Naive thymus-derived CD8-positive, alpha-beta T cell (primary cell): Measurements from ENCODE around the gene SLC9A9. TPM values are rescaled to one million over a fixed set of nuclear protein-coding genes. Genes with fewer than 3 reads are reported as not detected.

ENCODE experiments used
- ATAC-seq, 2 donors: fragments of 150-1000 bp; cut with Tn5 transposase in 1 of 2; sonication (Bioruptor Pico), chemical (Tn5 transposase) in 1 of 2; 1 replicate in 1 of 2; 2 replicates in 1 of 2; pipeline ENCODE4 v1.10.0; 2021; ENCODE audit warnings: mild to moderate bottlenecking in 2 of 2, moderate library complexity in 2 of 2
- POLR2A ChIA-PET: fragments of 350-600 bp; sonication (Branson Sonifier 250); formaldehyde crosslinking; loops from one replicate; lab custom pipeline; 2021; ENCODE audit warnings: antibody characterized with exemption; lab: Charles Lee
- DNase-seq, 10 donors: peaks; one replicate each; pipeline versions ENCODE4 v3.0.0 to v3.0.0-alpha.2; 2020 to 2022
- H3K27ac Mint-ChIP-seq, 10 donors: one replicate each; pipeline ENCODE4 v1.8.0; 2020 to 2022; ENCODE audit warnings: mild to moderate bottlenecking in 10 of 10, mixed read lengths in 10 of 10, moderate library complexity in 4 of 10, inconsistent platforms in 1 of 10
- H3K27me3 Mint-ChIP-seq, 5 donors: one replicate each; pipeline ENCODE4 v1.8.0; 2021 to 2022; ENCODE audit warnings: mixed read lengths in 5 of 5
- H3K36me3 Mint-ChIP-seq, 3 donors: one replicate each; pipeline ENCODE4 v1.8.0; 2020 to 2022; ENCODE audit warnings: mixed read lengths in 3 of 3, mild to moderate bottlenecking in 2 of 3, inconsistent platforms in 1 of 3
- H3K4me1 Mint-ChIP-seq, 4 donors: one replicate each; pipeline ENCODE4 v1.8.0; 2021 to 2022; ENCODE audit warnings: mixed read lengths in 4 of 4
- H3K4me3 Mint-ChIP-seq, 10 donors: one replicate each; pipeline ENCODE4 v1.8.0; 2020 to 2022; ENCODE audit warnings: mild to moderate bottlenecking in 10 of 10, mixed read lengths in 10 of 10, moderate library complexity in 6 of 10, inconsistent platforms in 1 of 10
- H3K9me3 Mint-ChIP-seq, 9 donors: one replicate each; pipeline ENCODE4 v1.8.0; 2020 to 2022; ENCODE audit warnings: mixed read lengths in 9 of 9, mild to moderate bottlenecking in 3 of 9, inconsistent platforms in 1 of 9, moderate library complexity in 1 of 9
- polyA plus RNA-seq, 3 donors: library from polyadenylated mRNA; unstranded; fragments of 300-500 nt; fragmentation: Illumina TruSeq; gene quantifications; one replicate each; pipeline ENCODE4 v1.2.3, GENCODE V29; 2021
- total RNA-seq, 8 experiments: library from RNA in 2 of 8; stranded (reverse) in 2 of 8; gene quantifications; one replicate each; pipeline ENCODE4 v1.2.3 and lab custom pipeline; 2021 to 2026

Gene SLC9A9
- total and polyA plus RNA-seq, 5 experiments from 2014 or later: 9.6 to 19.4 (median 14.2) TPM

GRCh38 chr3:143263852-143264513 is 584.3 kb downstream of the SLC9A9 start:
- H3K4me3 Mint-ChIP-seq: no peak overlapping the region
- H3K27ac Mint-ChIP-seq: no peak overlapping the region
- POLR2A ChIA-PET: no interaction called here
- H3K9me3 Mint-ChIP-seq: no peaks in the 10 kb centered on the region
- H3K36me3 Mint-ChIP-seq: peaks cover 4 to 10% (median 5%) of the 10 kb centered on the region in 3 donors
- H3K4me1 Mint-ChIP-seq: peaks cover 0 to 25% (median 12%) of the 10 kb centered on the region in 4 donors
- DNase-seq (no peak), ATAC-seq (no peak)
- no peaks in the 10 kb centered on the region for H3K27me3 Mint-ChIP-seq

- peak overlapping the region in 1 of 10 donors; percentile 2 for H3K27ac Mint-ChIP-seq
- peaks cover 4 to 10% (median 5%) of the 10 kb centered on the region in 3 donors for H3K36me3 Mint-ChIP-seq
- no peaks in the 10 kb centered on the region for H3K27me3 Mint-ChIP-seq
- H3K4me1 Mint-ChIP-seq: peaks cover 0 to 20% (median 11%) of the 10 kb centered on the region in 4 donors
- H3K4me3 Mint-ChIP-seq: no peak overlapping the region
- DNase-seq: no peak
- POLR2A ChIA-PET: no interaction called here
- ATAC-seq: no peak
- H3K9me3 Mint-ChIP-seq: no peaks in the 10 kb centered on the region
These were observed 586.4 kb downstream of the SLC9A9 start for GRCh38 chr3:143261848-143262247.

GRCh38 chr3:143258692-143259091 is 589.6 kb downstream of the SLC9A9 start:
- Mint-ChIP-seq H3K27me3 (no peaks in the 10 kb centered on the region), H3K9me3 (no peaks in the 10 kb centered on the region), H3K27ac (peak overlapping the region in 2 of 10 donors; percentile 4 to 57), H3K36me3 (no peaks in the 10 kb centered on the region), H3K4me1 (peaks cover 0 to 5% (median 4%) of the 10 kb centered on the region in 4 donors), H3K4me3 (no peak overlapping the region)
- ATAC-seq: no peak
- POLR2A ChIA-PET: no interaction called here
- no peak for DNase-seq

GRCh38 chr3:143256416-143256815 is 591.9 kb downstream of the SLC9A9 start:
- DNase-seq (no peak), ATAC-seq (no peak)
- Mint-ChIP-seq H3K27me3 (no peaks in the 10 kb centered on the region), H3K36me3 (no peaks in the 10 kb centered on the region), H3K9me3 (no peaks in the 10 kb centered on the region), H3K27ac (no peak overlapping the region), H3K4me1 (peaks cover 0 to 4% (median 0%) of the 10 kb centered on the region in 4 donors), H3K4me3 (no peak overlapping the region)
- POLR2A ChIA-PET: no interaction called here

GRCh38 chr3:143255739-143256138 is 592.5 kb downstream of the SLC9A9 start:
- DNase-seq (no peak), ATAC-seq (no peak)
- Mint-ChIP-seq H3K9me3 (peaks cover 0 to 3% (median 0%) of the 10 kb centered on the region in 9 donors), H3K27me3 (no peaks in the 10 kb centered on the region), H3K4me1 (peaks cover 0 to 4% (median 0%) of the 10 kb centered on the region in 4 donors), H3K4me3 (no peak overlapping the region), H3K27ac (peak overlapping the region in 1 of 10 donors; percentile 31), H3K36me3 (peaks cover 0 to under 1% (median 0%) of the 10 kb centered on the region in 3 donors)
- POLR2A ChIA-PET: no interaction called here

GRCh38 chr3:143252931-143253330 is 595.3 kb downstream of the SLC9A9 start:
- H3K9me3 Mint-ChIP-seq: peaks cover 0 to 5% (median 2%) of the 10 kb centered on the region in 9 donors
- H3K27me3 Mint-ChIP-seq: no peaks in the 10 kb centered on the region
- POLR2A ChIA-PET: no interaction called here
- H3K4me1 Mint-ChIP-seq: peaks cover 0 to 10% (median 2%) of the 10 kb centered on the region in 4 donors
- peaks cover 0 to 5% (median 0%) of the 10 kb centered on the region in 3 donors for H3K36me3 Mint-ChIP-seq
- no peak overlapping the region for H3K27ac Mint-ChIP-seq
- no peak for ATAC-seq
- no peak overlapping the region for H3K4me3 Mint-ChIP-seq
- DNase-seq: no peak

GRCh38 chr3:143249014-143249413 is 599.3 kb downstream of the SLC9A9 start:
- Mint-ChIP-seq H3K9me3 (peaks cover 0 to 5% (median 2%) of the 10 kb centered on the region in 9 donors), H3K4me3 (no peak overlapping the region), H3K27me3 (no peaks in the 10 kb centered on the region), H3K27ac (no peak overlapping the region), H3K36me3 (peaks cover 0 to 5% (median 0%) of the 10 kb centered on the region in 3 donors), H3K4me1 (peaks cover 0 to 8% (median 2%) of the 10 kb centered on the region in 4 donors)
- ATAC-seq (no peak), DNase-seq (no peak)
- POLR2A ChIA-PET: no interaction called here

GRCh38 chr3:143247073-143247472 is 601.2 kb downstream of the SLC9A9 start:
- Mint-ChIP-seq H3K36me3 (peaks cover 0 to 5% (median 0%) of the 10 kb centered on the region in 3 donors), H3K4me3 (no peak overlapping the region), H3K9me3 (peaks cover 0 to 5% (median 2%) of the 10 kb centered on the region in 9 donors), H3K27ac (no peak overlapping the region), H3K27me3 (no peaks in the 10 kb centered on the region), H3K4me1 (peaks cover 0 to 8% (median 2%) of the 10 kb centered on the region in 4 donors)
- DNase-seq (no peak), ATAC-seq (no peak)
- POLR2A ChIA-PET: no interaction called here

- POLR2A ChIA-PET: no interaction called here
- ATAC-seq: no peak
- Mint-ChIP-seq H3K4me3 (no peak overlapping the region), H3K4me1 (peaks cover 0 to 18% (median 4%) of the 10 kb centered on the region in 4 donors), H3K27me3 (no peaks in the 10 kb centered on the region), H3K27ac (no peak overlapping the region), H3K36me3 (peaks cover 0 to 4% (median 0%) of the 10 kb centered on the region in 3 donors), H3K9me3 (peaks cover 0 to 5% (median 0%) of the 10 kb centered on the region in 9 donors)
- no peak for DNase-seq
These were observed 602.6 kb downstream of the SLC9A9 start for GRCh38 chr3:143245692-143246091.

GRCh38 chr3:143244516-143245063 is 603.7 kb downstream of the SLC9A9 start:
- H3K27me3 Mint-ChIP-seq: no peaks in the 10 kb centered on the region
- H3K4me1 Mint-ChIP-seq: peaks cover 0 to 23% (median 6%) of the 10 kb centered on the region in 4 donors
- DNase-seq (no peak), ATAC-seq (no peak)
- POLR2A ChIA-PET: no interaction called here
- no peaks in the 10 kb centered on the region for H3K9me3 Mint-ChIP-seq
- H3K36me3 Mint-ChIP-seq: no peaks in the 10 kb centered on the region
- peak overlapping the region in 1 of 10 donors; percentile 24 for H3K27ac Mint-ChIP-seq
- H3K4me3 Mint-ChIP-seq: no peak overlapping the region

- ATAC-seq (no peak), DNase-seq (no peak)
- POLR2A ChIA-PET: no interaction called here
- no peak overlapping the region for H3K4me3 Mint-ChIP-seq
- H3K27me3 Mint-ChIP-seq: no peaks in the 10 kb centered on the region
- peaks cover 0 to 3% (median 0%) of the 10 kb centered on the region in 3 donors for H3K36me3 Mint-ChIP-seq
- peaks cover 0 to 25% (median 5%) of the 10 kb centered on the region in 4 donors for H3K4me1 Mint-ChIP-seq
- H3K27ac Mint-ChIP-seq: no peak overlapping the region
- peaks cover 0 to 4% (median 0%) of the 10 kb centered on the region in 9 donors for H3K9me3 Mint-ChIP-seq
These were observed 604.6 kb downstream of the SLC9A9 start for GRCh38 chr3:143243686-143244085.

- no peaks in the 10 kb centered on the region for H3K27me3 Mint-ChIP-seq
These were observed 605.6 kb downstream of the SLC9A9 start for GRCh38 chr3:143242691-143243090.

GRCh38 chr3:143242101-143242500 is 606.2 kb downstream of the SLC9A9 start:
- H3K27me3 Mint-ChIP-seq: no peaks in the 10 kb centered on the region
- POLR2A ChIA-PET: interaction anchor here (0.6 kb wide), 1 partner anchor 111 kb away, joined by 4 read pairs; no protein-coding TSS in a partner anchor
- ATAC-seq (no peak), DNase-seq (no peak)
- no peak overlapping the region for H3K27ac Mint-ChIP-seq
- no peak overlapping the region for H3K4me3 Mint-ChIP-seq
- H3K9me3 Mint-ChIP-seq: peaks cover 0 to 10% (median 2%) of the 10 kb centered on the region in 9 donors
- peaks cover 0 to 4% (median 0%) of the 10 kb centered on the region in 3 donors for H3K36me3 Mint-ChIP-seq
- peaks cover 0 to 33% (median 7%) of the 10 kb centered on the region in 4 donors for H3K4me1 Mint-ChIP-seq

More at GRCh38 chr3:143242691-143243090, 605.6 kb downstream of the SLC9A9 start:
- Mint-ChIP-seq H3K4me1 (peaks cover 0 to 30% (median 5%) of the 10 kb centered on the region in 4 donors), H3K4me3 (no peak overlapping the region), H3K36me3 (peaks cover 0 to 4% (median 0%) of the 10 kb centered on the region in 3 donors), H3K27ac (peak overlapping the region in 1 of 10 donors; percentile 24), H3K9me3 (peaks cover 0 to 6% (median 0%) of the 10 kb centered on the region in 9 donors)
- DNase-seq (no peak), ATAC-seq (no peak)
- POLR2A ChIA-PET: interaction anchor here (0.6 kb wide), 1 partner anchor 286 kb away, joined by 3 read pairs; no protein-coding TSS in a partner anchor
